ENCODE measurements around the gene CDH8.

Gene CDH8

GRCh38 chr16:61681673-61682072, 354.6 kb downstream of the CDH8 start:
- Histone ChIP-seq H2AFZ (ENCODE audit: low read depth) (no peak overlapping the region), H3K27ac (no peak overlapping the region), H3K4me2 (no peak overlapping the region), H3K9ac (no peak overlapping the region), H3K27me3 (ENCODE audit: insufficient read depth, low read depth) (no peaks in the 10 kb centered on the region), H3K4me3 (IDR thresholded peaks at IDR 0.05; ENCODE audit: insufficient read depth, low read depth, low read length) (no peak overlapping the region), H3K4me1 (ENCODE audit: low read depth, poor library complexity, severe bottlenecking) (peaks cover 4% of the 10 kb centered on the region), H4K20me1 (ENCODE audit: insufficient read depth) (no peaks in the 10 kb centered on the region), H3K36me3 (ENCODE audit: insufficient read depth) (no peaks in the 10 kb centered on the region), H3K79me2 (ENCODE audit: insufficient read depth, low read depth) (no peaks in the 10 kb centered on the region)
- TF ChIP-seq CTCF (conservative IDR thresholded peaks at IDR 0.05; ENCODE audit: low read depth, low read length), result no peak

GRCh38 chr16:61681124-61681523, 355.1 kb downstream of the CDH8 start:
- no peak for TF ChIP-seq CTCF (conservative IDR thresholded peaks at IDR 0.05; ENCODE audit: low read depth, low read length)
- peaks cover 10% of the 10 kb centered on the region for H3K4me1 ChIP-seq (ENCODE audit: low read depth, poor library complexity, severe bottlenecking)
- H2AFZ ChIP-seq (ENCODE audit: low read depth), result no peak overlapping the region
- no peak overlapping the region for H3K27ac ChIP-seq
- H3K79me2 ChIP-seq (ENCODE audit: insufficient read depth, low read depth), result no peaks in the 10 kb centered on the region
- no peak overlapping the region for H3K4me2 ChIP-seq
- no peaks in the 10 kb centered on the region for H3K27me3 ChIP-seq (ENCODE audit: insufficient read depth, low read depth)
- H4K20me1 ChIP-seq (ENCODE audit: insufficient read depth), result no peaks in the 10 kb centered on the region
- no peaks in the 10 kb centered on the region for H3K36me3 ChIP-seq (ENCODE audit: insufficient read depth)
- no peak overlapping the region for H3K9ac ChIP-seq
- H3K4me3 ChIP-seq (IDR thresholded peaks at IDR 0.05; ENCODE audit: insufficient read depth, low read depth, low read length), result no peak overlapping the region

DNA sequence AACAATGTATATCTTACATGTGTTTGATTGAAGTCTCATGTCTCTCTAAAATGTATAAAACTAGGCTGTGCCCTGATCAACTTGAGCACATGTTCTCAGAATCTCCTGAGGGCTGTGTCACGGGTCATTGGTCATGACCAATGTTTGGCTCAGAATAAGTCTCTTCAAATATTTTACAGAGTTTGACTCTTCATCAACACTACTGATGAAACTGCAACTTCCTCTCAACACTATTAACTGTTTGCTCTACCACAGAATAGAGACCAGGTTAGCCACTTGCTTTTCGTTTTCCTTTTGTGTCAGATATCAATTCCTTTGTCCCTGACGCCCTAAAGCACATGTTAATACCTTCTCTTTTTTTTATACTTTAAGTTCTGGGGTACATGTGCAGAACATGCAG, 358.1 kb downstream of the CDH8 start:
- no peak for TF ChIP-seq CTCF (conservative IDR thresholded peaks at IDR 0.05; ENCODE audit: low read depth, low read length)
- Histone ChIP-seq H3K4me3 (IDR thresholded peaks at IDR 0.05; ENCODE audit: insufficient read depth, low read depth, low read length) (no peak overlapping the region), H3K27ac (no peak overlapping the region), H3K4me2 (no peak overlapping the region), H3K36me3 (ENCODE audit: insufficient read depth) (no peaks in the 10 kb centered on the region), H4K20me1 (ENCODE audit: insufficient read depth) (no peaks in the 10 kb centered on the region), H2AFZ (ENCODE audit: low read depth) (no peak overlapping the region), H3K79me2 (ENCODE audit: insufficient read depth, low read depth) (no peaks in the 10 kb centered on the region), H3K27me3 (ENCODE audit: insufficient read depth, low read depth) (no peaks in the 10 kb centered on the region), H3K4me1 (ENCODE audit: low read depth, poor library complexity, severe bottlenecking) (peaks cover 15% of the 10 kb centered on the region), H3K9ac (no peak overlapping the region)

GRCh38 chr16:61677776-61678175, 358.5 kb downstream of the CDH8 start:
- TF ChIP-seq CTCF (conservative IDR thresholded peaks at IDR 0.05; ENCODE audit: low read depth, low read length), result no peak
- no peak overlapping the region for H2AFZ ChIP-seq (ENCODE audit: low read depth)
- H3K27ac ChIP-seq, result no peak overlapping the region

More at GRCh38 chr16:61677776-61678175, 358.5 kb downstream of the CDH8 start:
- Histone ChIP-seq H4K20me1 (ENCODE audit: insufficient read depth) (no peaks in the 10 kb centered on the region), H3K4me3 (IDR thresholded peaks at IDR 0.05; ENCODE audit: insufficient read depth, low read depth, low read length) (no peak overlapping the region), H3K79me2 (ENCODE audit: insufficient read depth, low read depth) (no peaks in the 10 kb centered on the region), H3K4me1 (ENCODE audit: low read depth, poor library complexity, severe bottlenecking) (peaks cover 15% of the 10 kb centered on the region), H3K27me3 (ENCODE audit: insufficient read depth, low read depth) (no peaks in the 10 kb centered on the region), H3K4me2 (no peak overlapping the region), H3K36me3 (ENCODE audit: insufficient read depth) (no peaks in the 10 kb centered on the region), H3K9ac (no peak overlapping the region)
